Body of pancreas (tissue), 4 donors: Measurements from ENCODE around the gene POLN.

ENCODE experiments used
- POLR2A ChIP-seq, 3 donors: fragments of 450-650 bp; IDR thresholded peaks; one replicate each; pipeline ENCODE4 v1.6.1; 2016; ENCODE audit warnings: antibody characterized with exemption in 3 of 3, mild to moderate bottlenecking in 2 of 3
- TF ChIP-seq, protein P1 (sequence below), 7 experiments: fragments of 450-650 bp in 4 of 7; fragments of 200-600 bp in 3 of 7; sonication (generic) in 3 of 7; IDR thresholded peaks; one replicate each; pipeline ENCODE4 v1.5.1; 2016 to 2019; ENCODE audit warnings: antibody characterized with exemption in 7 of 7

DNA sequence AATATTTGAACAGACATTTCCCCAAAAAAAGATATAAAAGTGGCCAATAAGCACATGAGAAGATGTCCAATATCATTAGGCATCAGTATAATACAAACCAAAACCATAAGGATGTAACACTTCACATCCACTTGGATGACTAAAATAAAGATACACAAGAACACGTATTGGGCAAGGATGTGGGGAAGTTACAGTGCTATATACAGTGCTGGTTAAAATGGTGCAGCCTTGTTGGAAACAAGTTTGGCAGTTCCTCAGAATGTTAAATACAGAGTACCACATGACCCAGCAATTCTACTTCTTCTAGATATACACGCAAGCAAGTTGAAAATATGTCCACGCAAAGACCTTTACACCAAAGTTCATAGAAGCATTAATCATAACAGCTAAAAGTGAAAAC lies 58.9 kb downstream of the POLN start:
- TF ChIP-seq, protein P1, sequence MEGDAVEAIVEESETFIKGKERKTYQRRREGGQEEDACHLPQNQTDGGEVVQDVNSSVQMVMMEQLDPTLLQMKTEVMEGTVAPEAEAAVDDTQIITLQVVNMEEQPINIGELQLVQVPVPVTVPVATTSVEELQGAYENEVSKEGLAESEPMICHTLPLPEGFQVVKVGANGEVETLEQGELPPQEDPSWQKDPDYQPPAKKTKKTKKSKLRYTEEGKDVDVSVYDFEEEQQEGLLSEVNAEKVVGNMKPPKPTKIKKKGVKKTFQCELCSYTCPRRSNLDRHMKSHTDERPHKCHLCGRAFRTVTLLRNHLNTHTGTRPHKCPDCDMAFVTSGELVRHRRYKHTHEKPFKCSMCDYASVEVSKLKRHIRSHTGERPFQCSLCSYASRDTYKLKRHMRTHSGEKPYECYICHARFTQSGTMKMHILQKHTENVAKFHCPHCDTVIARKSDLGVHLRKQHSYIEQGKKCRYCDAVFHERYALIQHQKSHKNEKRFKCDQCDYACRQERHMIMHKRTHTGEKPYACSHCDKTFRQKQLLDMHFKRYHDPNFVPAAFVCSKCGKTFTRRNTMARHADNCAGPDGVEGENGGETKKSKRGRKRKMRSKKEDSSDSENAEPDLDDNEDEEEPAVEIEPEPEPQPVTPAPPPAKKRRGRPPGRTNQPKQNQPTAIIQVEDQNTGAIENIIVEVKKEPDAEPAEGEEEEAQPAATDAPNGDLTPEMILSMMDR (IDR thresholded peaks at IDR 0.05): no peak
- no peak for TF ChIP-seq POLR2A (IDR thresholded peaks at IDR 0.05)
